Spleen (tissue), 13 donors: ENCODE results near the gene XIAP. TPM values are rescaled to one million over a fixed set of nuclear protein-coding genes. Genes with fewer than 3 reads are reported as not detected.
A peak's percentile ranks its signal among the peaks of the same experiment; 100 is the strongest.
"Not testable (repeated sequence)": the region's sequence is repeated elsewhere in the genome, so short reads cannot be mapped to it uniquely, and the experiment has no call there.

ENCODE experiments used
- DNase-seq: peaks from one replicate; pipeline ENCODE4 v3.0.0-alpha.2; 2020
- H3K27ac ChIP-seq, 8 donors: fragments of 200-600 bp; sonication (generic) in 7 of 8; 1 replicate in 4 of 8; 2 replicates in 4 of 8; pipeline versions ENCODE4 v1.5.0 to v1.8.0; 2016 to 2021; ENCODE audit warnings: inconsistent platforms in 4 of 8, mild to moderate bottlenecking in 4 of 8, moderate library complexity in 1 of 8
- H3K27me3 ChIP-seq, 7 donors: fragments of 200-600 bp; sonication (generic) in 6 of 7; replicated peaks in 1 of 7; 1 replicate in 4 of 7; 2 replicates in 3 of 7; pipeline versions ENCODE4 v1.5.0 to v1.8.0; 2016 to 2021; ENCODE audit warnings: inconsistent platforms in 3 of 7, mild to moderate bottlenecking in 1 of 7
- H3K36me3 ChIP-seq, 6 donors: fragments of 200-600 bp; sonication (generic) in 5 of 6; 1 replicate in 4 of 6; 2 replicates in 2 of 6; pipeline versions ENCODE4 v1.5.0 to v1.8.0; 2016 to 2021; ENCODE audit warnings: inconsistent platforms in 2 of 6
- H3K4me1 ChIP-seq, 6 donors: fragments of 200-600 bp; sonication (generic) in 5 of 6; 1 replicate in 3 of 6; 2 replicates in 3 of 6; pipeline versions ENCODE4 v1.5.0 to v1.8.0; 2016 to 2021; ENCODE audit warnings: inconsistent platforms in 3 of 6
- H3K4me3 ChIP-seq, 8 donors: fragments of 200-600 bp; sonication (generic) in 7 of 8; 1 replicate in 4 of 8; 2 replicates in 4 of 8; pipeline versions ENCODE4 v1.5.0 to v1.8.0; 2016 to 2021; ENCODE audit warnings: inconsistent platforms in 4 of 8, mild to moderate bottlenecking in 4 of 8, moderate library complexity in 2 of 8
- H3K9me3 ChIP-seq, 8 donors: fragments of 200-600 bp; sonication (generic) in 7 of 8; 1 replicate in 4 of 8; 2 replicates in 4 of 8; pipeline versions ENCODE4 v1.5.0 to v1.8.0; 2016 to 2021; ENCODE audit warnings: inconsistent platforms in 4 of 8
- POLR2A ChIP-seq, 3 donors: fragments of 450-650 bp; IDR thresholded peaks; one replicate each; pipeline ENCODE4 v1.5.1; 2017; ENCODE audit warnings: antibody characterized with exemption in 3 of 3, mild to moderate bottlenecking in 1 of 3
- POLR2AphosphoS5 ChIP-seq, 3 donors: sonication (generic); formaldehyde crosslinking; IDR thresholded peaks; one replicate each; pipeline ENCODE4 v1.5.1; 2017; ENCODE audit warnings: antibody characterized with exemption in 3 of 3
- WGBS, 5 donors: extraction: QIAGEN DNeasy Blood & Tissue Kit in 3 of 5; methylation state at CpG; one replicate each; pipeline versions ENCODE4 v1.1.5 to v1.1.7; 2013 to 2018; 5-methylcytosine and 5-hydroxymethylcytosine counted together
- intact Hi-C: fragments of 100-400 bp; cut with DNase I; formaldehyde crosslinking; loops from one replicate; pipeline ENCODE4 v1.15.0; 2023; ENCODE audit warnings: low total_unique reads
- long read RNA-seq, 2 donors: transcript quantifications; one replicate each; lab custom pipeline, GENCODE V29; 2026
- polyA plus RNA-seq, 3 donors: library from polyadenylated mRNA; stranded (reverse); fragments of 200-250 nt; gene quantifications; one replicate each; pipeline ENCODE4 v1.2.1, GENCODE V29; 2013
- total RNA-seq, 7 donors: library from RNA; depleted of rRNA in 3 of 7; stranded (reverse); fragments of >200 nt in 3 of 7; fragmentation: NEBNext Ultra II Directional in 4 of 7; extraction: Animal tissue kit (Norgen Biotek cat#: 25700) in 4 of 7; gene quantifications; one replicate each; pipeline versions ENCODE4 v1.1.0 to v1.2.1, GENCODE V29; 2016 to 2021
- TF ChIP-seq, protein P1 (sequence below), 11 experiments: fragments of 200-600 bp in 7 of 11; fragments of 450-650 bp in 4 of 11; sonication (generic) in 4 of 11; IDR thresholded peaks in 8 of 11; conservative IDR thresholded peaks in 3 of 11; 1 replicate in 7 of 11; 2 replicates in 4 of 11; pipeline versions ENCODE4 v1.4.0 to v1.8.0; 2016 to 2021; ENCODE audit warnings: antibody characterized with exemption in 11 of 11, inconsistent platforms in 4 of 11, mild to moderate bottlenecking in 1 of 11
- donor health status: healthy with polysubstance abuse.
- donor health status: DM: no; HTN: no; CAD: no; lungs with moderate emphysema.
- donor health status: DM: no; HTN: no; CAD: no.
- donor health status: Bipolar disorder and iron deficiency.
- donor health status: healthy.
- donor health status: DM: no; HTN: no; CAD: no.
- donor health status: DM: yes; HTN: yes; CAD: no.

Gene XIAP
- 10 to 100 TPM; 33.4 to 67.0 (median 59.9) TPM for total RNA-seq
- 10 to 100 TPM in 1 of 3 donors, 1 to 10 TPM in 2; 4.7 to 12.1 (median 5.0) TPM for polyA plus RNA-seq
- long read RNA-seq, donor 1, full-length matches to known transcripts = 4 of 4 reads
- long read RNA-seq, donor 1, partial matches to known transcripts = 0 of 4 reads
- long read RNA-seq, donor 1, other reads (novel, unspliced or antisense) = 0 of 4 reads
- long read RNA-seq, donor 2, partial matches to known transcripts = 0 of 3 reads
- long read RNA-seq, donor 2, other reads (novel, unspliced or antisense) = 0 of 3 reads

DNA sequence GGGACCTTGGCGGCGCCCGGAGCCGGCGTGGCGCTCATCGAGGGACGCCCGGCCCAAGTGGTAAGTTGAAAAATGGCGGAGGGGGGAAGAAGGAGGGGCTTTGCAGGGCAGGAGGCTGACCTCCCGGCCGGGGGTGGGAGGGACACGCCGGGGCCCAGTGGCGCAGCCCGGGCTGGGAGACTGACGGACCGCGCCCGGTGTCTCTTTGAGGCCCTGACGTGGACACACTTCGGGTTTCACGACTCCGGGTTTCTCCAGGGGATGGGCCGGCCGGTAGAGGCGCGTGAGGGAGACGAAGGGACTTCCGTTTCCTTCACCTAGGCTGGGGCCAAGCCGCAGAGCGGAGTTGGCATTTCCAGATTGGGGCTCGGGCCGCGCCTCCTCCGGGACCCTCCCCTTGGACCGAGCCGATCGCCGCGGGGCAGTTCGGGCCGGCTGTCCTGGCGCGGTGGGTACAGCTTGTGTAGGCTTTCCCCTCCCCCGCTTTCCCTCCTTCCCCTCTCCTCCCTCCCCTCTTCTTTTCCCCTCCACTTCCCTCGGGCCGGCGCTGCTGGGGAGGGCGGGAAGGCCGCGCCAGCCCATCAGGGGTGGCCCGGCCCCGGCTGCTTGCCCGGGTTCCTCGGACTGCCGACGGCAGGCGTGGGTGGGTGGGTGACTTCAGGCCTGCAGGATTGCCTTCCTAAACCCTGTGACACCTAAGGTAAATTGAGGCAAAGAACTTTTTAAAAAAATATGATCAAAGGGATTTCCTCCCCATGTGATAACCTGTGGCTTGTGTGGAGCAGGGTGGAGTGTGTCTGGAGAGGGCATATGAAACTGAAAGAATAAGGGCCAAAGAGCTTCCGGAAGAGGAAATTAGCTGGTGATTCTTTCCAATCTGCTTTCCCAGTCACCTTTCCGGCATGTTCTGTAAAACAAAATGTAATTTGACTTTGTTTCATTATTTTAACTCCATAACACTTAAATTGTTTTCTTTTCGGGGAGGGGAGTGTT lies at the start of gene XIAP:
Gene XIAP (plus strand): TSS at position 208 of the 993 bp plus-strand sequence. CDS start 25,610 bp downstream, outside the sequence.
- Histone ChIP-seq H3K27ac (peak within 1 kb of the TSS; percentile 96 to 99 (median 97)), H3K4me1 (peaks cover 3 to 42% (median 16%) of the 10 kb centered on the region in 6 donors), H3K27me3 (no peaks in the 10 kb centered on the region), H3K9me3 (no peaks in the 10 kb centered on the region), H3K36me3 (no peaks in the 10 kb centered on the region), H3K4me3 (peak within 1 kb of the TSS; percentile 48 to 77 (median 63))
- TF ChIP-seq POLR2A (IDR thresholded peaks at IDR 0.05) (peak in 1 of 3 donors; percentile 54), POLR2AphosphoS5 (IDR thresholded peaks at IDR 0.05) (peak; percentile 71 to 87 (median 84))
- TF ChIP-seq, protein P1, sequence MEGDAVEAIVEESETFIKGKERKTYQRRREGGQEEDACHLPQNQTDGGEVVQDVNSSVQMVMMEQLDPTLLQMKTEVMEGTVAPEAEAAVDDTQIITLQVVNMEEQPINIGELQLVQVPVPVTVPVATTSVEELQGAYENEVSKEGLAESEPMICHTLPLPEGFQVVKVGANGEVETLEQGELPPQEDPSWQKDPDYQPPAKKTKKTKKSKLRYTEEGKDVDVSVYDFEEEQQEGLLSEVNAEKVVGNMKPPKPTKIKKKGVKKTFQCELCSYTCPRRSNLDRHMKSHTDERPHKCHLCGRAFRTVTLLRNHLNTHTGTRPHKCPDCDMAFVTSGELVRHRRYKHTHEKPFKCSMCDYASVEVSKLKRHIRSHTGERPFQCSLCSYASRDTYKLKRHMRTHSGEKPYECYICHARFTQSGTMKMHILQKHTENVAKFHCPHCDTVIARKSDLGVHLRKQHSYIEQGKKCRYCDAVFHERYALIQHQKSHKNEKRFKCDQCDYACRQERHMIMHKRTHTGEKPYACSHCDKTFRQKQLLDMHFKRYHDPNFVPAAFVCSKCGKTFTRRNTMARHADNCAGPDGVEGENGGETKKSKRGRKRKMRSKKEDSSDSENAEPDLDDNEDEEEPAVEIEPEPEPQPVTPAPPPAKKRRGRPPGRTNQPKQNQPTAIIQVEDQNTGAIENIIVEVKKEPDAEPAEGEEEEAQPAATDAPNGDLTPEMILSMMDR (IDR thresholded peaks at IDR 0.05 in 8 of 11, conservative IDR thresholded peaks at IDR 0.05 in 3 of 11) = peak in 2 of 11 experiments; percentile 19 to 22
- WGBS, 5 donors = 0 to 32% (median 3%) methylated on average over 16 to 62 of the region's 62 CpGs
- intact Hi-C loops = no loop called here
- DNase-seq = peak; percentile 94

DNA sequence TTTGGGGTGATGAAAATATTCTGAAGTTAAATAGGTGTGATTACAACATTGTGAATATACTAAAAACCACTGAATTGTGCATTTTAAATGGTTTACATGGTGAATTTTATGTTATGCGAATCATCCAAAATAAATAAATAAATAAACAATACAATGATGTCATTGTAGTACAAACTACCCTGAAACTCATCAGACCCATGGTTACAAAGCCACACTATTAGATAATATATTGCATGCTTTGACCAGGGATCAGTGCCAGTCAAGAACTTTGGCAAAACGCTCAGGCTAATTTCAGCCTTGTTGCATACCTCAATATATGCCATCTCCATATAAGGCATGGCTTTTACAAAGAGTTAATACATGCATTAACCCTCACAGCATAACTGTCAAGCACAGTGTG lies 45.5 kb upstream of the XIAP start:
- no peak overlapping the region for H3K4me3 ChIP-seq
- DNase-seq = no peak
- no peaks in the 10 kb centered on the region for H3K27me3 ChIP-seq
- intact Hi-C loops = no loop called here
- H3K27ac ChIP-seq = no peak overlapping the region
- H3K4me1 ChIP-seq = no peaks in the 10 kb centered on the region
- H3K36me3 ChIP-seq = no peaks in the 10 kb centered on the region
- no peaks in the 10 kb centered on the region for H3K9me3 ChIP-seq
- no peak for TF ChIP-seq POLR2A (IDR thresholded peaks at IDR 0.05)
- TF ChIP-seq POLR2AphosphoS5 (IDR thresholded peaks at IDR 0.05) = no peak
- TF ChIP-seq, protein P1 (IDR thresholded peaks at IDR 0.05 in 8 of 11, conservative IDR thresholded peaks at IDR 0.05 in 3 of 11) = no peak
- WGBS, 5 donors = 69 to 88% (median 85%) methylated on average over 2 of the region's 2 CpGs

GRCh38 chrX:123814934-123815394 lies 44.9 kb upstream of the XIAP start:
- H3K27ac ChIP-seq, H3K27me3 ChIP-seq, H3K4me1 ChIP-seq, intact Hi-C loops, H3K4me3 ChIP-seq, H3K36me3 ChIP-seq, DNase-seq, H3K9me3 ChIP-seq: not testable (repeated sequence)
- WGBS, 5 donors = 69 to 100% (median 76%) methylated on average over 1 to 12 of the region's 12 CpGs

- Histone ChIP-seq H3K27ac (no peak overlapping the region), H3K36me3 (no peaks in the 10 kb centered on the region), H3K27me3 (no peaks in the 10 kb centered on the region), H3K9me3 (no peaks in the 10 kb centered on the region), H3K4me3 (no peak overlapping the region), H3K4me1 (no peaks in the 10 kb centered on the region)
- TF ChIP-seq POLR2AphosphoS5 (IDR thresholded peaks at IDR 0.05) = no peak
- TF ChIP-seq POLR2A (IDR thresholded peaks at IDR 0.05) = no peak
- TF ChIP-seq, protein P1 (IDR thresholded peaks at IDR 0.05 in 8 of 11, conservative IDR thresholded peaks at IDR 0.05 in 3 of 11) = no peak
- intact Hi-C loops = no loop called here
- 87 to 97% (median 91%) methylated on average over 5 to 6 of the region's 6 CpGs for WGBS, 5 donors
- no peak for DNase-seq
Measured at GRCh38 chrX:123817288-123817894, 42.5 kb upstream of the XIAP start.
